ENCODE measurements around the gene KRTAP5-3.

Gene KRTAP5-3, protein sequence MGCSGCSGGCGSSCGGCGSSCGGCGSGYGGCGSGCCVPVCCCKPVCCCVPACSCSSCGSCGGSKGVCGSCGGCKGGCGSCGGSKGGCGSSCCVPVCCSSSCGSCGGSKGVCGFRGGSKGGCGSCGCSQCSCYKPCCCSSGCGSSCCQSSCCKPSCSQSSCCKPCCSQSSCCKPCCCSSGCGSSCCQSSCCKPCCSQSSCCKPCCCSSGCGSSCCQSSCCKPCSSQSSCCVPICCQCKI

DNA sequence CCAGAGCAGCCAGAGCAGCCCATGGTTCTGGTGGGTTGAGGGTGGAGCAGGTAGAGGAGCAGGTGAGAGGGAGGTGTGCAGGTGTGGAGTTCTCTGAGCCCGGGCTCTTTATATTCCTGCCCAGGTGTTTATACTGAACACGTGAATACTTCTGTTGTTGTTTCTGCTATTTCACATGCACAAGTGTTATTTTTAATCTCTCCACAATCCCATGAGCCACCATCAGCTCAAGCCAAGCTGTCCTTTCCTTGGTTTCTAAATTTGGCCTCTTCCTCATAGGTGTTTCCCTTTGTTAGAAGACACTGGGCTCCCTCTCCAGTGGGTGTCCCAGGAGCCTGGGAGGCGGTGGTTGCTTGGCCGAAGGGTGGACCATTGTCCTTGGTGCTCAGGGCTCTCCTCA lies at the start of gene KRTAP5-3:
TSS of gene KRTAP5-3 (minus strand) at position 101 of the 400 bp plus-strand sequence. CDS start at position 23, 78 bp downstream.
- Histone ChIP-seq H3K9me3 (no peaks in the 10 kb centered on the region), H3K27me3 (ENCODE audit: low read depth) (no peaks in the 10 kb centered on the region), H3K4me1 (no peaks in the 10 kb centered on the region), H3K4me3 (no peak within 1 kb of the TSS), H3K36me3 (replicated peaks) (no peaks in the 10 kb centered on the region)
- in situ Hi-C loops (cut with MboI; ENCODE audit: low sequenced_read_pairs) = no loop called here
- no peak for DNase-seq (ENCODE audit: low spot score in 2 of 2)

DNA sequence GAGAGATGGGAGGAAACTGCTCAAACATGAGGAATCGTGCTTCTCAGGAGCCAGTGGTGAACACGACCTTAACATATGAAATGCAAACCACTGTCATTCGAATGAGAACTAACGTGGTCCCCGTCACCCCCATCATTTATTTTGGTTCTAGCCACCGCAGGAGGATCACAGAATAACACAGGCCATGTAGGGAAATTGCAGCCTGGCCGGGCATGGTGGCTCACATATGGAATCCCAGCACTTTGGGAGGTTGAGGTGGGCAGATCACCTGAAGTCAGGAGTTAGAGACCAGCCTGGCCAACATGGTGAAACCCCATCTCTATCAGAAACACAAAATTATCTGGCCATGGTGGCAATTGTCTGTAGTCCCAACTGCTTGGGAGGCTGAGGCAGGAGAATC lies 48.4 kb upstream of the KRTAP5-3 start:
- peaks cover 13% of the 10 kb centered on the region for H3K27me3 ChIP-seq (ENCODE audit: low read depth)
- no peaks in the 10 kb centered on the region for H3K36me3 ChIP-seq (replicated peaks)
- H3K9me3 ChIP-seq = no peaks in the 10 kb centered on the region
- H3K4me3 ChIP-seq = no peak overlapping the region
- H3K4me1 ChIP-seq = no peaks in the 10 kb centered on the region
- no peak for DNase-seq (ENCODE audit: low spot score in 2 of 2)
- in situ Hi-C loops (cut with MboI; ENCODE audit: low sequenced_read_pairs) = loop anchor here (10.0 kb wide), 1 partner anchor 498 kb away; no protein-coding TSS in a partner anchor

DNA sequence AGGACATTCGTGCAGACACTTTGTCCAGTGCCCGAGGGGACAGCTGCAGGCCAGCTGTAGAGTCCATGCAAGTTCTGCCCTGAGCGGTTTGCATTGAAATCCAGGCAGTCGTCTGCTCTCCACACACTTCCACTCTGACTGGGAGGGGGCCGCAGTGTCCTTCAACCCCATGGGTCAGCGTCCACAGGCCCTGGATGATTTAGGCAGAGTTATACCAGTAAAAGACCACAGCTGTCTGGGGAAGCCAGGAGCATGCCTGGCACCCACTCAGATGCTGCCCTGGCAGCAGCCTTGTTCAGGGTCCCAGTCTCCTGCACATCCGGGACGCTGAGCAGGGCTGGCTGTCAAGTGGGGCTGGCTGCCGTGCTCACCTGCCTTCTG lies 47.8 kb upstream of the KRTAP5-3 start:
- Histone ChIP-seq H3K9me3 (no peaks in the 10 kb centered on the region), H3K36me3 (replicated peaks) (no peaks in the 10 kb centered on the region), H3K4me3 (no peak overlapping the region), H3K4me1 (no peaks in the 10 kb centered on the region), H3K27me3 (ENCODE audit: low read depth) (peaks cover 13% of the 10 kb centered on the region)
- in situ Hi-C loops (cut with MboI; ENCODE audit: low sequenced_read_pairs) = loop anchor here (10.0 kb wide), 1 partner anchor 499 kb away; no protein-coding TSS in a partner anchor
- no peak for DNase-seq (ENCODE audit: low spot score in 2 of 2)

DNA sequence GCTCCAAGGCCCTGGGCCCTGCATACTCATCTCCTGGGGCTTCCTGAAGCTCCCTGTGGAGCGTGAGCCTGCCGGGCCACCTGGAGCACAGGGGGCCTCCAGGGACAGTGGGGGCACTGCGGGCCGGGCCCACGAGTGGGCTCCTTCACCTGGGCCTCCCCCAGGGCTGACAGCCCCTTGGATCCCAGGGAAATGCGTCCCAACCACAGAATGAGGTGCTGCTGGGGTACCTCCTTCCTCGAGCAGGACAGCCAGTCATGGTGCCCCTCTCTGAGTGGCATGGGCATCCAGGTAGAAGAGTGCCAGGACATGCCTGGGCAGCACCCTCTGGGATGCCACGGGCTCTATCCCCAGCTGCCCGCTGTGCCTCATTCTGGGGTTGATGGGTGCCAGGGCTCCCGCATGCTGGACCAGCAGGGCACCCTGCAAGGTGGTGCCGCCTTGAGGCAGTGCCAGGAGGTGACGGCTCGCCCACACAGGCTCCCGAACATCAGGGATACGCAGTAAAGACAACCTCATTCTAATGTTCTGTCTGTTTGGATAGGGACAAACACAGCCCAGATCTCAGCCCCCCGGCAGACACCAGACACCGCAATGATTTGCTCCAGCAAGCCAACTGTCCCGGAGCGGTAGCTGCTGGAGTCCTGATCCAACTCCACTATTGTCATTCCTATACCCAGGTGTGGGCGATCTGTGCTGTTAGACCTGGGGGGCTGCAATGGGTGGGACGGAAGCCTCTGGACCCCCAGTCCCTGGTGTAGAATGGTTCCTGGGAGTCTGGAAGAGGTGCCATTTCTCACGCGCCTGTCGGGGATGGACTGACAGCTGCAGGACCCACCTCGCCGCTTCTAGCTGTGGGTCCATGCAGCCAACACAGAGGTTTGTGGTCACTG lies 47.2 kb upstream of the KRTAP5-3 start:
- no peak for DNase-seq (ENCODE audit: low spot score in 2 of 2)
- Histone ChIP-seq H3K27me3 (ENCODE audit: low read depth) (peaks cover 13% of the 10 kb centered on the region), H3K9me3 (no peaks in the 10 kb centered on the region), H3K36me3 (replicated peaks) (no peaks in the 10 kb centered on the region), H3K4me3 (no peak overlapping the region), H3K4me1 (no peaks in the 10 kb centered on the region)
- in situ Hi-C loops (cut with MboI; ENCODE audit: low sequenced_read_pairs) = loop anchor here (10.0 kb wide), 1 partner anchor 499 kb away; no protein-coding TSS in a partner anchor

DNA sequence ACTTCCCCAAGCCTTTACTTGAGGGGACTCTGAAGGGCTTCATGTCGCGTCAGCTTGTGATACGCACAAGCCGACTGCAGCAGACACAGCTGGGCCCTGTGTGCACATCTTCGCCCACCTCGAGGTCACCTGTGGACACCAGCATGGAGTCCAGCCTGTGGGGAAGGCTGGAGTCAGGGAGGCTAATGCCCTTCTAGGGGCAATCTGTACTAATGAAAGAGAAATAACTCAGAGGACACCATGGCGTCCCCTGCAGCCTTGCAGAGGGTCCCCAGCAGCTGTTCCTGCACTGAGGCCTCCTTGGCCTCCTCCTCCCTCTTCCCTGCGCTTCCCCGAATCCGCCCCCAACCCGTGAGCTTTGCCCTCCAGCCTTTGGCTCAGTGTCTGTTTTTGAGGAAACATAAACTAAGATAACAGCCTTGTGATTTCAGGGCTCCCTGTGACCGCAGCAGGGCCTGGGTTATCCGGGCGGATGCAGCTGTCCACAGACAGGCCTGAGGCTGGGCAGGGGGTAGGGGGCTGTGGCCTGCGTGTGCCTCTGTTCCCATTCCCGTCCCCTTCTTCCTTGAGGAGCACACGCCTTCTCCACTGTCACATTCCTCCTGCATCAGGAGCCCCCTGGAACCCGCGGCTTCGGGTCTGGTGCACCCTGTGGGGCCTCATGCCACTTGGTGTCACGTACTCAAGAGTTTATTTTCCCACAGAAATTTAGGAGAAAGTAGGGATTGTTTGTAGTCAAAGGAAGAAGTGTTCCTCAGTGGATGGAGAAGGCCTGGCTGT lies 46.3 kb upstream of the KRTAP5-3 start:
- no peak for DNase-seq (ENCODE audit: low spot score in 2 of 2)
- Histone ChIP-seq H3K4me1 (no peaks in the 10 kb centered on the region), H3K27me3 (ENCODE audit: low read depth) (peaks cover 7% of the 10 kb centered on the region), H3K36me3 (replicated peaks) (no peaks in the 10 kb centered on the region), H3K4me3 (no peak overlapping the region), H3K9me3 (no peaks in the 10 kb centered on the region)
- in situ Hi-C loops (cut with MboI; ENCODE audit: low sequenced_read_pairs) = loop anchor here (10.0 kb wide), 1 partner anchor 500 kb away; no protein-coding TSS in a partner anchor

DNA sequence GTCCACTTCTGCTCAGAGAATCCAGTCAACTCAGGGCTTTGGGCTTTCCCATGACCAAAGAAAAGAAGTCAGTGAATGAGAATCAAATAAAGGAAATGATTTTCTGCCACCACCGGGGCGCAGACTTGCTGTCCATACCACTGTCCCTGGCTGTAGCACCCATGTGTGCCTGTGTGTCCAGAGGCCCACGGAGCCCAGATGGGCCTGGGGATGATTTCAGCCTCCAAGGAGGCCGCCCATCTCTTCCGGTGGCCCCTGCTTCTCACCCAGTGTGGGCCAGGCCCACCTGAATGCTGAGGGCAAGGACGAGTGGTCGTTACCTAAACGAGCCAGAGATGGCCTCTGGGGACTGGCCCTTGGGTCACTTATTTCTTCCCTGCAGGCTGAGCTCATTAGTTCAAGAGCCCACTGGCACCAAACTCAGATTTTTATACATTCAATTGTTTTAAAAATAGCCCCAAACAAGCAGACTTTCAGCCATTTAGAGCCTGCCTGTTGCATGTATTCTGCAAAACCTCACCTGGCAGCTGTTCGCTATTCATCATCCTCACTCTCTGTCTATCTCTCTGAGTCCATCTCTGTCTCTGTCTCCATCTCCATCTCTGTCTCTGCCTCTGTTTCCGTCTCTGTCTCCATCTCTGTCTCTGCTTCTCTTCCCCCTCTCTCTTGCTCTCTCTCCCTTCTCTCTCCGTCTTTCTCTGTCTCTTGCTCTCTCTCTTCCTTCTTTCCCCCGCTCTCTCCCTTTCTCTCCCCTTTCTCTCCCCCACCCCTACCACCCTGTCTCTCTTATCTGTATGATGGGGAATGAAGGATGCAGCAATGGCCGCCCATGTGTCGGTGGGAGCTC lies 45.5 kb upstream of the KRTAP5-3 start:
- no peaks in the 10 kb centered on the region for H3K4me1 ChIP-seq

DNA sequence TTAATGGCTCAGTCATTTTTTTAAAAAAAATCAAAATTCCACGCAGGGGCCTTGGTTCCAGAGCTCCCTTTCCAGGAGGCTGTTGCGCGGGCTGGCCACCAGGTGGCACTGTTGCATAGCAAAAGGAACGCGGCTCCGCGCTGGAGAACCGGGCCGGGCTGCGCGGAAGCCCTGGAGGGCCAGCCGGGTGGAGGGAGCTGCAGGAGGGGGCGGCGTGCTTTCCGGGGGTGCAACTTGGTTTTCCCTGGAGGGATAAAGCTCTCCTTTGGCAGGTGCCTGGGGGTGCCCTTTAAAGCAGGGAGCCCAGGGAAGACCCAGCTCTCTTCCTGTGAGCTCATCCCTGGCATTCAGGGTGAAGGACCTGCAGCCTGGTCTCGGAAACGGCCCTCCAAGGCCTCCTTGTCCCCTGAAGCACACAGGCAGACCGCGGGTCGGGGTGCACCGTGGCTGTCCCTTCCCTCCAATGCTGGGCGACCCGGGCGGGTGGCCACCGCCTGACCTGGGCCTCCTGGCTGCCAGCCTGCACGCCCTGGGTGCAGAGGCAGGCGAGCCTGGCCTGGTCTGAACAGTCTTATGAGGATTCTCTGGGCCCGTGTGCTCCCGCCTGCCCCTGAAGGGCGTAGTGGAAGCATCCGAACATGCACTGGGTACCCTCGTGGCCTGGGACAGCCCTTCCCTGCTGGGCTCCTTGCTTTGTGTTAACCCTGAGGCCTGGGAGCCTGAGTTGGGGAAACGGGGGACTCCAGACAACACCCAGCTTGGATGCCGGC lies 44.7 kb upstream of the KRTAP5-3 start:
- Histone ChIP-seq H3K36me3 (replicated peaks) (no peaks in the 10 kb centered on the region), H3K9me3 (no peaks in the 10 kb centered on the region), H3K4me1 (no peaks in the 10 kb centered on the region), H3K27me3 (ENCODE audit: low read depth) (peaks cover 4% of the 10 kb centered on the region), H3K4me3 (no peak overlapping the region)
- in situ Hi-C loops (cut with MboI; ENCODE audit: low sequenced_read_pairs) = loop anchor here (10.0 kb wide), 1 partner anchor 502 kb away; no protein-coding TSS in a partner anchor
- peak; percentile 36 to 85 for DNase-seq (ENCODE audit: low spot score in 2 of 2)

More for the DNA sequence above, 45.5 kb upstream of the KRTAP5-3 start:
- Histone ChIP-seq H3K4me3 (no peak overlapping the region), H3K27me3 (ENCODE audit: low read depth) (peaks cover 4% of the 10 kb centered on the region), H3K36me3 (replicated peaks) (no peaks in the 10 kb centered on the region), H3K9me3 (no peaks in the 10 kb centered on the region)
- in situ Hi-C loops (cut with MboI; ENCODE audit: low sequenced_read_pairs) = loop anchor here (10.0 kb wide), 1 partner anchor 501 kb away; no protein-coding TSS in a partner anchor
- DNase-seq (ENCODE audit: low spot score in 2 of 2) = no peak

DNA sequence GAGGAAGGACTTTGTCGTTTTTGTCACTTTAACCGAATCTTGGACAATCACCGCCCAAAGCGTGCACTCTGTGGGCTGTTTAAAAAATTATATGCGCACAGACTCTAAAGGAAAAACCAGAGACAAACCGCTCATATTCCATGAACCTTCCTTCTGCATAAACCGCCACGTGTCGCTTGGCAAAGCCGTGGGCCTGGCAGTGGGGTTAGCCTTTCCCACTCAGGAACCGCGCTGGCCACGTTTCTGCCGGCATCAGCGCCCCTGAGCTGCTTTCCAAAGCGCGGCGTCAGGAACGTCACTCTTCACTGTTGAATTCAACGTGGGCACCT lies 44.1 kb upstream of the KRTAP5-3 start:
- Histone ChIP-seq H3K36me3 (replicated peaks) (no peaks in the 10 kb centered on the region), H3K9me3 (no peaks in the 10 kb centered on the region), H3K4me3 (no peak overlapping the region), H3K4me1 (no peaks in the 10 kb centered on the region), H3K27me3 (ENCODE audit: low read depth) (peaks cover 4% of the 10 kb centered on the region)
- in situ Hi-C loops (cut with MboI; ENCODE audit: low sequenced_read_pairs) = loop anchor here (10.0 kb wide), 1 partner anchor 502 kb away; no protein-coding TSS in a partner anchor
- DNase-seq (ENCODE audit: low spot score in 2 of 2) = no peak

DNA sequence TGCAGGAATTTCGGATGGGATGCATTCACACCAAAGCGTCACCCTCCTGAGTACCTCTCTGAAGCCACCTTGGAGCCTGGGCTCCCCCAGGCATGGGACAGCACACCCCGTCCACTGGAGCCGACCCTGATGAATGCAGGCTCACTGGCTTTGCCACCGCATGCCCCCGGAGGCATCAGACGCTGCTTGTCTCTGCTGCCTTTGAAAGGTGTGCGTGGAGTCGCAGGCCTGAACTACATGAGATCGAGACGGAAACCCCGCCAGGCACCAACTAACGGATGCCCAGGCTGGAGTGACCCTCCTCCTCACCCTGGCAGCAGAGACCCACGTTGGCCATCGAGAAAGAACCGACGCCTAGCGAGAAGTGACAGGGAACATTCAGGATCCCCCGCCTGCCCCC lies 43.8 kb upstream of the KRTAP5-3 start:
- H3K4me1 ChIP-seq = no peaks in the 10 kb centered on the region
- no peak overlapping the region for H3K4me3 ChIP-seq
- H3K27me3 ChIP-seq (ENCODE audit: low read depth) = peaks cover 4% of the 10 kb centered on the region
- H3K9me3 ChIP-seq = no peaks in the 10 kb centered on the region
- in situ Hi-C loops (cut with MboI; ENCODE audit: low sequenced_read_pairs) = loop anchor here (10.0 kb wide), 1 partner anchor 503 kb away; no protein-coding TSS in a partner anchor
- H3K36me3 ChIP-seq (replicated peaks) = no peaks in the 10 kb centered on the region
- DNase-seq (ENCODE audit: low spot score in 2 of 2) = no peak

DNA sequence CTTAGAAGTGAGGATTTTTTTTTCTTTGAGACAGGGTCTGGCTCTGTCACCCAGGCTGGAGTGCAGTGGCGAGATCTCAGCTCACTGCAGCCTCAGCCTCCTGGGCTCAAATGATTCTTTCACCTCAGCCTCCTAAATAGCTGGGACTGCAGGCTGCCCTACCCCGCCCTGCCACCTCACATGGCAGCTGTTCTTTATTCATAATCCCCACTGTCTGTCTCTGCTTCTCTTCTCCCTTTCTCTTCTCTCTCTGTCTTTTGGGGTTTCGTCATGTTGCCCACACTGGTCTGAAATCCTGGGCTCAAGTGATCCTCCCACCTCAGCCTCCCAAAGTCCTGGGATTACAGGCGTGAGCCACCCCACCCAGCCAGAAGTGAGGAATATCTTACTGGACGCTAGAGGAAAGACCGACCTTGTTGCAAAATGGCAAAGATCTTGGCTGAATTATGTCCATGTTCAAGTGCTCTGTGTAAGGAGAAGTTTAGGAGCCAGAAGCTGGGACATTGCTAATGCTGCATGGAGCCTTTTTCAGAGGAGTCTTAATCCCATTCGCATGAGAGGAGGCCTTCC lies 43.2 kb upstream of the KRTAP5-3 start:
- Histone ChIP-seq H3K36me3 (replicated peaks) (no peaks in the 10 kb centered on the region), H3K4me3 (no peak overlapping the region), H3K27me3 (ENCODE audit: low read depth) (peaks cover under 1% of the 10 kb centered on the region), H3K9me3 (no peaks in the 10 kb centered on the region), H3K4me1 (no peaks in the 10 kb centered on the region)
- in situ Hi-C loops (cut with MboI; ENCODE audit: low sequenced_read_pairs) = loop anchor here (10.0 kb wide), 1 partner anchor 503 kb away; no protein-coding TSS in a partner anchor
- DNase-seq (ENCODE audit: low spot score in 2 of 2) = no peak

DNA sequence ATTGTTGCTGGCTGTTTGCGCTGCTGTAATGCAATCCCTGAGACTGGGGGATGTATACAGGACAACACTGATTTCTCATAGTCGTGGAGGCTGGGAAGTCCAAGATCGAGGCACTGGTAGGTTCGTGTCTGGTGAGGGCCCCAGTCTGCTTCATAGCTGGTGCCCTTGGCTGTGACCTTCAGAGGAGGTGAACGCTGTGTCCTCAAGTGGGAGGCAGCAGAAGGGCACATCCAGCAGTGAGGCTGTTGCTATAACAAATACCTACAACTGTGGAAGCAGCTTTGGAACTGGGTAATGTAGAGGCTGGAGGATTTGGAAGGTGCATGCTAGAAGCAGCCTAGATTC lies 42.6 kb upstream of the KRTAP5-3 start:
- H3K27me3 ChIP-seq (ENCODE audit: low read depth) = no peaks in the 10 kb centered on the region
- H3K4me3 ChIP-seq = no peak overlapping the region
- H3K9me3 ChIP-seq = no peaks in the 10 kb centered on the region
- no peaks in the 10 kb centered on the region for H3K36me3 ChIP-seq (replicated peaks)
- no peaks in the 10 kb centered on the region for H3K4me1 ChIP-seq
- DNase-seq (ENCODE audit: low spot score in 2 of 2) = no peak
- in situ Hi-C loops (cut with MboI; ENCODE audit: low sequenced_read_pairs) = loop anchor here (10.0 kb wide), 1 partner anchor 504 kb away; no protein-coding TSS in a partner anchor

Measured in HAP-1 (cell line).